ENCODE measurements around the gene KRTAP12-2.

GRCh38 chr21:44616591-44616926, 50.2 kb downstream of the KRTAP12-2 start:
- TF ChIP-seq RAD21 (IDR thresholded peaks at IDR 0.05; ENCODE audit: insufficient read depth, low read depth, low read length) (no peak), CTCF (IDR thresholded peaks at IDR 0.05 in 2 of 3, conservative IDR thresholded peaks at IDR 0.05 in 1 of 3; ENCODE audit: control insufficient read depth in 2 of 3, extremely low read depth in 1 of 3, insufficient read depth in 1 of 3, low read depth in 3 of 3, low read length in 3 of 3) (no peak), BMI1 (IDR thresholded peaks at IDR 0.05; ENCODE audit: borderline replicate concordance) (no peak), TCF12 (IDR thresholded peaks at IDR 0.05; ENCODE audit: low read depth, low read length) (no peak), POLR2A (IDR thresholded peaks at IDR 0.05; ENCODE audit: low read depth, low read length) (no peak), HCFC1 (IDR thresholded peaks at IDR 0.05; ENCODE audit: low read length) (no peak), SUZ12 (IDR thresholded peaks at IDR 0.05; ENCODE audit: unreplicated experiment) (no peak), TARDBP (IDR thresholded peaks at IDR 0.05; ENCODE audit: borderline replicate concordance) (no peak), SREBF2 (IDR thresholded peaks at IDR 0.05; ENCODE audit: low read length) (no peak), SUPT20H (IDR thresholded peaks at IDR 0.05; ENCODE audit: borderline replicate concordance, control insufficient read depth, low read depth, low read length) (no peak), TBL1XR1 (IDR thresholded peaks at IDR 0.05; ENCODE audit: low read depth, low read length) (no peak), SMARCA5 (IDR thresholded peaks at IDR 0.05) (no peak), REST (IDR thresholded peaks at IDR 0.05; ENCODE audit: low read depth, low read length) (no peak)
